HT-29 (cell line): ENCODE results near the gene RTP5. TPM values are rescaled to one million over a fixed set of nuclear protein-coding genes. Genes with fewer than 3 reads are reported as not detected.

Source experiments
- DNase-seq: peaks from one replicate; pipeline ENCODE4 v3.0.0-alpha.2; 2015; ENCODE audit warnings: low spot score
- total RNA-seq: library from RNA; depleted of rRNA; stranded (reverse); fragments of >200 nt; shearing (Covaris generic); gene quantifications from 2 replicates; pipeline ENCODE4 v1.2.3, GENCODE V29; 2014

The RTP5 gene
- total RNA-seq, 1 experiment from 2014 or later = not detected

DNA sequence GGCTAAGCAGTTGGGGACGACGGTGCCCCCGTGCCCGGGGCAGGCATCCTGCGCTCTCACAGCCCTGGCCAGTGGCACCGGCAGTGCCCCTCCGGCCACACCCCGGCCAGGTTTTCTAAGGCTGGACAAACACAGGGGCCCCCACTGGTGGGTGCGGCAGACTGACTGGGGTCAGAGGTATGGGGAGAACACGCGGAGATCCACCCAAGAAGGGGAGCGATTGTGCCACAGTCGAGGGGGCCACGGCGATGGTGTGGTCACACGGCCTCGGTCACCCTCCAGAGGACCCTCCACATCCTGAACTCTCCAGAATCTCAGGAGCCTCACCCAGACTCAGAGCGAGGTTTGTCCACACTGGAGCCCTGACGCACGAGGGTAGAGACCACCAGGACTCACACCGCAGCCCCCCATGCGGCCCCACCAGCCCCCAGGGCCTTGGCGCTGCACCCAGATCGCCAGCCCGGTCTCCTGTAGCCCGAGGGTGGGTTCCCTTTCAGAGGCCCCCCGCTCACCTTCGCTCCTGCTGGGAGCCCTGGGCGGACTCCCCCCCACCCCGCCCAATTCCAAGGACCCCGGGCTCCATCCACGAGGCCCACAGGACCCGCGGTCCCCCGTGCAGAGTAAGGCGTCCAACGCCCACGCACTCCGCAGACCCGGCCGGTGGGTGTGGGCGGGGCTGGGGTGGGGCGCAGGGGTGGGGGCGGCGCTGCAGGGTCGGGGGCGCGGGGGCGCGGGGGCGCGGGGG is 26.0 kb upstream of the RTP5 start:
- DNase-seq = no peak

- peak; percentile 30 for DNase-seq
Observed at GRCh38 chr2:241844066-241844728, 25.3 kb upstream of the RTP5 start.

- no peak for DNase-seq
Observed at GRCh38 chr2:241844831-241845578, 24.5 kb upstream of the RTP5 start.

DNA sequence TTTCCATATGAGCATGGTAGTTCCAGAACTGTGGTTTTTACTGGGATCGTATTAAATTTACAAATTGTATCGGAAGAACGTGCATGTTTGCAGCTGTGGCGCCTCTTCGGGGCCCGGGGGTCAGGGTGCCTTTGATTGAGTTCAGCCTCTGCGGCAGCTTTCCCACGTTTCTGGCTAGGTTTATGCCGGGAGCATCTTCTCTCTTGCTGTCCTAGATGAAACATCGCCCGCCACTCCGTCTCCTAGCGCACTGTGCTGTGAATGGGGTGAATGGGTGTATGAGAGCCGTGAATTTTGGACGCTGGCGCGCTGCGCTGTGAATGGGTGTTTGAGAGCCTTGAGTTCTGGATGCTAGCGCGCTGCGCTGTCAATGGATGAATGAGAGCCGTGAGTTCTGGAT is 23.1 kb upstream of the RTP5 start:
- no peak for DNase-seq

DNA sequence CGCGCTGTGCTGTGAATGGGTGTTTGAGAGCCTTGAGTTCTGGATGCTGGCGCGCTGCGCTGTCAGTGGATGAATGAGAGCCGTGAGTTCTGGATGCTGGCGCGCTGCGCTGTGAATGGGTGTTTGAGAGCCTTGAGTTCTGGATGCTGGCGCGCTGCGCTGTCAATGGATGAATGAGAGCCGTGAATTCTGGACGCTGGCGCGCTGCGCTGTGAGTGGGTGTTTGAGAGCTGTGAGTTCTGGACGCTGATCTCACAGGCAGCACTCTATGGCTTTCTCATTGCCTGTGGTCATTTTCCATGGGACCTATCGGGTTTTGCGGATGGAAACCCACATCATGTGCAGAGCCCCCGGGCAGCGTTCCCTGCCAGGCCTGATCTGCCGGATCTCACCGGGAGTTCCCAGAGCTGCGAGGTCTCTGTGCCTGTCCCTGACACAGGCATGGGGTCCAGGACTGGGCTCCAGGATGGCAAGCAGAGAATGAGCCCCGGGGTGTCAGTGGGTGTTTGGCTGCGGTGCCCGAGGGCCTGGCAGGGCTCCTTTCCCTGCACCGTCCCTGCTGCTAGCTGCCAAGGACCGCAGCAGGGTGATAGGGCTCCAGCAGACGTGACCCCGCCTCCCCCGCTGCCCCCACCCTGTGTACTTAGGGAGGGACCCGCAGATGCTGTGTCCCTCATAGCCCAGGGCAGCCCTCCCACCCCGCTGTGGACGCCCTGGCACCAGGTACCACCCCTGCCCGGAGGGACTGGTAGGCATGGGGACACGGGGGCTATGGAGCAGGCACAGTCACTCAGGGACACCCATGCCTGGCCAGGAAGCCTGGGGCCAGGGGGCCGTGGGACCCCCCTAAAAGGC is 20.5 kb upstream of the RTP5 start:
- no peak for DNase-seq

DNA sequence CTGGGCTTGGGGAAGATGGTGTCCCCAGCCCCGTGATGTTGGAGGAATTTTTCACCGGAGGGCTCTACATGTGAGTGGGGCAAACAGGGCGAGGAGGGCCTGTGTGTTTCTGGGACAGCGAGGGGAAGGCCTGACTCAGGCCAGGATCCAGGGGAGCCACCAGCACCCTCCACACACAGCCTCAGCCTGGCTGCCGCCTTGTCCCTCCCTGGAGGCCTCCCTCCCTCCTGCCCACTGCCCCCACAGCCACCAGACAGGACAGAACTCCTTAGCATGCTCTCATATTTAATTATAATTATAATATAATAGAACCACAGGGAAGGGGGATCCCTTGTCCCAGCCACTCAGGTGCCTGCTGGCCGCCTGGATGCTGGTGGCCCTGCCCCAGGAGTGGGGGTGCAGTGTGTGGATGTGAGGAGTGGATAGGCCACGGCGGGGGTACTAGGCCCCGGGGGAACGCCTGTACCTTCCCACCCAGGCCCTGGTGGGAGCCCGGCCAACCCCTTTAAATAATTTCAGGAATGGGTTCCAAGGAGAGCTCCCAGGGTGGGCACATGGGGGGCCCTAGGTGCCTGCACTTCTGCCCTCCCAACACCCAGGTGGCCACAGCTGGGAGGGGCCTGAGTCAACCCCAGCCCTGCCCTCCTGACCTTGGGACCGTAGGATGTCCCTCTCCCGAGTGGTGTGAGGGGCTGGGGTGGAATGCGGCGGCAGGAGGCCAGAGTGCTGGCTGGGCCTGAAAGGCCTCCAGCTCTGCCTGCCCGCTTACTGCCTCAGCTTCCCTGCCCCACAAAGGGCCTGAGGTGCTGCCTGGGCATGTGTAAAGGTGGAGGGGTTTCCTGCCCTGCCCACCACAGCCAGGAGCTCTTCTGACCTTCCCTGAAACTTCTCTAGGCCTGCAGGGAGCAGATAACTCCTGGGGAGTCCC is 19.6 kb upstream of the RTP5 start:
- DNase-seq = no peak

GRCh38 chr2:241850544-241851324 is 18.8 kb upstream of the RTP5 start:
- no peak for DNase-seq

GRCh38 chr2:241851325-241852115 is 18.0 kb upstream of the RTP5 start:
- DNase-seq = no peak

DNA sequence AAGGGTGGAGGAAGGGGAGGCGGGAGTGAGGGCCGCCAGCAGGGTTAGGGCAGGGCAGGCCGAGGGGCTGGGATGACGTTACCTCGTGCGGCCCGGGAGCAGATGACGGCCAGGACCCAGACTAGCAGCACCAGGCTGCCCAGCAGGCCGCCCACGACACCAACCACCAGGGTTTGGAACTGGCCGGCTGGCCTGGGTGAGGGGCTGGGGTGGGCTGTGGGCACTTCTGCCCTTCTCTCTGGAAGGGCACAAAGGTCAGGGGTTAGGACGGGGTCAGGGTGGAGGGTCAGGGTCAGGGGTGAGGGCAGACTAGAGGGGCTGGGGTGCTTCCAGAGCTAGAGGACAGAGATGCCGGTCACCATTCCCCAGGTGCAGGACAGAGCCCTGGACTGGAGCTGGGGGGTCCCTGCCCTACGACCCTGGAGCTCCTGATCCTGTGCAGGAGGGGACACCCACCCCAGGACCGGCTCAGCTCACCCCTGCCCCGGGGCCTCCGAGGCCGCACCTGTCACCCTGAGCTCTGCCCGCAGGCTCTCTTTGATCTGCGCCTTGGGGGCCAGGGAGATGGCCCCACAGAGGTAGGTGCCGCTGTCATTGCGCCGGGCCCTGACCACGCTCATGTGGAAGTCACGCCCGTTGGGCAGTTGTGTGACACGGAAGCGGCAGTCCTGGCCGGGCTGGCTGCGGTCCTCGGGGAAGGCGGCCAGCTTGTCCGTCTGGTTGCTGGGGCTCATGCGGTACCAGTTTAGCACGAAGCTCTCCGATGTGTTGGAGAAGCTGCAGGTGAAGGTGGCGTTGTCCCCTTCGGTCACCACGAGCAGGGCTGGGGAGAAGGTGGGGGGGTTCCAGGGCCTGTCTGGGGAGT is 17.2 kb upstream of the RTP5 start:
- no peak for DNase-seq

- no peak for DNase-seq
Observed at GRCh38 chr2:241852981-241853631, 16.4 kb upstream of the RTP5 start.

GRCh38 chr2:241853651-241854341 is 15.7 kb upstream of the RTP5 start:
- DNase-seq = no peak

DNA sequence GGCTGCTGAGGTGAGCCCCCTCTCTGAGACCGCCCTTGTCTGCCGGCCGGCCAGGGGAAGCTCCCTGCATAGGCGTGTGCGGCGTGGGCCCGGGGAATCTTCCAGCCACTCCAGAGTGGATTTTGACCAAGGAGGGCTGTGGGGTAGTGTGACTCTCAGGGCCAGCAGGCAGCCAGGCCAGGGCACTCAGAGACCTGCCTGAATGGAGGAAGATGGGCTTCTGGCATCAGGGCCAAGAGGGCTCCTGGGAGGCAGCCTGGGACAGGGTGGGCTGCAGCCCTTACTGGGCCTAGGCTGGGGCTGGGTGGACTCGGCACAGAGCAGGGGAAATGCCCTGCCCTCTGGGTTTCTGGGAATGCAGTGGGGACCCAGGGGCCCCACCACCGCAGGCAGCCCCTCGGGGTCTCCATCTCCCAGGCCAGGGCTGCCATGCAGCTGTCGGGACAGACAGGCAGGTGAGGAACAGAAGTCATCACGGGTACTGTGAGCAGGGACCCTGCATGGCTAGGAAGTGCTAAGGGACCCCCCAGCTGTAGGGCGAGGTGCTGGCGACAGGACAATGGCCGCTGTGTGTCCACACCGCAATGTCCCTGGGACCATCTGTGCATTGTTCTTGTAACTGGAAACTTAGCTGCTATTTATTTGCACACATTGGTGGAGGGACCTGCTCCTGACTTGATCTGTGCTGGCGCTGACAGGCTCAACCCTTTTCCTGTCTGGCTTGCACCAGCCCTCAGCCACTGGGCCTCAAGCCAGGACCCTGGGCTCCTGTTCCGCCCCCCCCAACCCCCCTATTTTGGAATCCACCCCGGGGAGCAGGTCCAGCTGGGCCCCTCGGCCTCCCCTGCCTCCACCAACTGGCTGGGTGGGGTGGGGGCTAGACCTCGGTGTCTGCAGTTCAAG is 14.9 kb upstream of the RTP5 start:
- no peak for DNase-seq

DNA sequence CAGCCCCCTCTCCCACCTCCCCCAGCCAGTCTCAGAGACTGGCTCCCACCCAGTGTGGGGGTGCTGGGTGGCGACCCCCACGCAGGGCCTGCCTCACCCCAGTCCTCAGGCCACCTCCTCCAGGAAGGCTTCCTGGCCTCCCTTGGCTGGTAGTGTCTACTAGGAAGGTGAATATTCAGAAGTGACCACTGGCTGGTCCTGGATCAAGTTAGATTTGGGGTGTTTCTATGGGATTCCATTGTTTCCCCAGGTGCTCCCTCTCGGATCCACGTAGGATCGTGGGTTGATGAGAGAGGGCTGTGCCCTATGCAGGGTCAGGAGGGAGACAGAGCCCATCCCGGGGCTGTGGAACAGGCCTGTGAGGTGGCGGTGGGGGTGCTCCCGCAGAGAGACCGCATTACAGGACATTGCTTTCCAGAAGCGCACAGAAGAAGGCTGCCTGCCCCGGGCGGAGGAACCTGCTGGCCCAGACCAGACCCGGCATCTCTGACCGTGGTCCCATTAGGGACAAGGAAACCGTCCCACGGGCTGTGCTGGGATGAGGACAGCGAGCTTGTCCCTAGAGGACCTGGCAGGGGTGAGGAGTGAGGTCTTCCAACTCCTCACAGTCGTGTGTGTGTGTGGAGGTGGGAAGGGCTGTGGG is 14.2 kb upstream of the RTP5 start:
- DNase-seq = no peak

DNA sequence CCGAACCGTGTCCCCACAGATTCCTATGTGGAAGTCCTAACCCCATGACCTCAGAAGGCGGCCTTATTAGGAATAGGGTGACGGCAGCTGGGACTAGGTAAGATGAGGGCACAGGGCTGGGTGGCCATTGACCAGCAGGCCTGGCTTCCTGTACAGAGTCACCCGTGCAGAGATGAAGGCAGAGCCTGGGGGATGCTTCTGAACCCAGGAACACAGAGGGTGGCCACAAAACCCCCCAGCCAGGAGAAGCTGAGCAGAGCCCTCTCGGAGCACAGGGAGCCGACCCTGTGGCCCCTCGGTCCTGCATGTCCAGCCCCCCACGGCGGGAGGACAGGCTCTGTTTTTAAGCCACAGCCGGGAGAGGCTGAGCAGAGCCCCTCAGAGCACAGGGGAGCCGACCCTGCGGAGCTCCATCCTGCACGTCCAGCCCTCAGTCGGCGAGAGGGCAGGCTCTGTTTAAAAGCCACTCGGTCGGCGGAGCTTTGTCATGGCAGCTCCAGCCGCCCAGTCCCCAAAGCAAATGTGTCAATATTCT is 13.6 kb upstream of the RTP5 start:
- DNase-seq = no peak

- DNase-seq = no peak
Observed at GRCh38 chr2:241857041-241857541, 12.4 kb upstream of the RTP5 start.
